Sigmoid colon (tissue), 4 donors: Measurements from ENCODE around the gene SPAG4.

Source experiments
- CTCF ChIP-seq, 4 experiments: fragments of 450-650 bp in 3 of 4; fragments of 200-600 bp in 1 of 4; IDR thresholded peaks; one replicate each; pipeline ENCODE4 v1.5.1; 2016 to 2019; ENCODE audit warnings: antibody characterized with exemption in 4 of 4, mild to moderate bottlenecking in 3 of 4, moderate library complexity in 2 of 4
- POLR2A ChIP-seq, 2 donors: fragments of 450-650 bp; IDR thresholded peaks; one replicate each; pipeline ENCODE4 v1.6.1; 2016; ENCODE audit warnings: antibody characterized with exemption in 2 of 2, mild to moderate bottlenecking in 2 of 2, moderate library complexity in 2 of 2
- POLR2AphosphoS5 ChIP-seq, 4 donors: sonication (generic); formaldehyde crosslinking; IDR thresholded peaks; one replicate each; pipeline ENCODE4 v1.6.1; 2017; ENCODE audit warnings: antibody characterized with exemption in 4 of 4

GRCh38 chr20:35586751-35587425, 28.7 kb upstream of the SPAG4 start:
- TF ChIP-seq CTCF (IDR thresholded peaks at IDR 0.05) (no peak), POLR2A (IDR thresholded peaks at IDR 0.05) (no peak), POLR2AphosphoS5 (IDR thresholded peaks at IDR 0.05) (no peak)
